Left renal cortex interstitium (tissue), 4 donors: ENCODE results near the gene TENT4A. TPM values are rescaled to one million over a fixed set of nuclear protein-coding genes. Genes with fewer than 3 reads are reported as not detected.

Source experiments
- DNase-seq, 4 donors: peaks; one replicate each; pipeline ENCODE4 v3.0.0-alpha.2; 2013; ENCODE audit warnings: low read depth in 4 of 4, low spot score in 2 of 4, missing footprints in 1 of 4
- polyA plus RNA-seq, 4 donors: library from polyadenylated mRNA; unstranded; fragments of 120-200 nt; gene quantifications; one replicate each; pipeline ENCODE4 v1.2.1, GENCODE V29; 2013; ENCODE audit not compliant: insufficient read length in 4 of 4

Gene TENT4A
- polyA plus RNA-seq, 4 donors: 19.5 to 37.1 (median 29.3) TPM

DNA sequence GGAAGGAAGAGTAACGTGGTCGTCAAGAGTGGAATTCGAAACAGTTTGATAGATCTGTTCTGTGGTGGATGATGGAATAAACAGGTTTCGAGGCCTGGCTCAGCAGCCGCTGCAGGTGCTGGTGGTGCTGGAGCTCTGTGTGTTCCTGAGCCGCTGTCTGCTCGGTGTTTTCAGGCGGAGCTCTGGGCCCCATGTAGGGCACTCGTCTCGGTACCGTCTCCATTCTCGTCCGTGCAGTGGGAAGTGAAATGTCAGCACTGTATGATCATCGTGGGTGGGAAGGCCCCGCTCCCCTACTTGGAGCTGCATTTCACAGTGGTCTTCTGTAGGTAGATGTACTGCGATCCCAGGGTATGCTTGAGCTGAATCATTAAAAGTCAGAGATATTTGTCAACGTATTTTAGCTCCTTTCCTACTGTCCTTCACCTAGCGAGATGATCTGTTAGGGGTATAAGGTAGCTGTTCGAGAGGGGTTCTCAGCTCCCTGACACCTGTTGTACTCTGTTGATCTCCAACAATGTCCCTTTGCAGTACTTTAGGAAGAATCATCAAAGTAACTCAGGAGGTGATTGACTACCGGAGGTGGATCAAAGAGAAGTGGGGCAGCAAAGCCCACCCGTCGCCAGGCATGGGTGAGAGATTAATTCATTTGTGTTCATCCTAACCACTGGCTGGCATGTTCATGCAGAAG lies 35.9 kb downstream of the TENT4A start:
- DNase-seq: no peak

DNA sequence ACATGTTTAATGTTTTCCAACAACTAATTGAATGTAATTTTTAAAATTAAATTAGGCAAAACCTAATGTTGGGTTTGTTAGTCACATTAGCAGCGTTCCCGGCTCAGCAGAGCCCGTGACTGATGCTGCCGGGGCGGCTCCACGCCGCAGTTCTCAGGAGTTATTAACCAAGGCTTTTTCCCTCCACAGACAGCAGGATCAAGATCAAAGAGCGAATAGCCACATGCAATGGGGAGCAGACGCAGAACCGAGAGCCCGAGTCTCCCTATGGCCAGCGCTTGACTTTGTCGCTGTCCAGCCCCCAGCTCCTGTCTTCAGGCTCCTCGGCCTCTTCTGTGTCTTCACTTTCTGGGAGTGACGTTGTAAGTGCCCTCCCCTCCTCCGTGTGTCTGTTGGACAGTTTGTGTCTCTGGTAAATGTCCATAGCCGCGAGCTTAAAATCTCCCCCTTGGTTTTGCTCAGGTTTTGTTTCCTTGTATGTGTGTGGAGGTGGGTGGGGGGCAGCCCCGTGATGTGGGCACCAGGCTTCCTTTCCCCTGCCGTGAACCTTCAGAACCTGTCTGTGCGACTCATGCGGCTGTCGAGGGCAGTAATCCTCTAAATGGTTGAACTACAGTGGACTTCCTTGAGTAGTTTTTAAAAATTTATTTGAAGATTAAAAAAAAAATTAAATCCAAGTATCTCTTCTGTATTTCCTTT lies 37.1 kb downstream of the TENT4A start:
- no peak for DNase-seq

DNA sequence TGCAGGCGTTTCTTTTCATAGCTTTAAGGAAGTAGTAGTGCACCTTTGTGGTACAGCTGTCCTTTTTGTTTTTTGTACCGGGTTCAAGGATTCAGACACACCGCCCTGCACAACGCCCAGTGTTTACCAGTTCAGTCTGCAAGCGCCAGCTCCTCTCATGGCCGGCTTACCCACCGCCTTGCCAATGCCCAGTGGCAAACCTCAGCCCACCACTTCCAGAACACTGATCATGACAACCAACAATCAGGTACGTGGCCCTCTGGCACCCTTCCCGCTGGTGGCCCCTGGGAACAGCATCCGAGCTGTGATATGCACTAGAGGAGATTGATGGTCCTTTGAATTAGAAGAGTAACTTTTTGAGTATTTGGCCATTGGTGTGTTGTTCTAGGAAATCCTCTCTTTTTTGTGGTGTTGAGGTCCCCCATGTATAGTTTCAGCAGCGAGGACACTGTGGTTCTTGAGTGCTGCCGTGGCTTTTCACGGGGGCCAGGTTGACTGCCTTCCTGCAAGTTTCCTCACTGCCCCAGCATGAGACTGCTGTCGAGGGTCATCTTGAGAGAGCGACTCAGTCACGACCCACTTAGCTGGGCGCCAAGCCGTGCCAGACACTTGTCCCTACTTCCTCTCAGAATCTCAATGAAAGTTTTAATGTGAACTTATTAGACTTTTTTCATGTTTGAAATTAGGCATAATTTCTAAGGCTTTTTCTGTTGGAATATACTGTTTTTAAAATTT lies 37.9 kb downstream of the TENT4A start:
- no peak for DNase-seq

DNA sequence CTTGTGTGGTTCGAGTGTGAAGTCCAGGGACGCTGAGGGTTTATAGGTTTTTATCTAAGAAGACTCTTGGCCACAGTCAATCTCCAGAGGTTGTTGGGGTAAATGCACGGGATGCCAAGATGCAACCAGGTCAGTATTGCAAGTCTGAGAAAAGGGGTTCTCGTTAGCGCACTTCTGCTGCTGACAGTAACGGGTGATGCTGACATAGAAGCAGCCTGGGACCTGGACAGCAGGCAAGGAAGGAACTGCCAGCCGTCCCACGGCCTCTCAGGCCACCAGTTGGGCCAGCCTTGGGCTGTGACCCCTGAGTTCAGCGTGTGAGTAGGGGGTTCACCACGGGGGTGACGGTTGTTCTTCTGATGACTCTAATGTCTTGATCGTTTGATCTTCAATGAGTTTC lies 39.0 kb downstream of the TENT4A start:
- DNase-seq: no peak

DNA sequence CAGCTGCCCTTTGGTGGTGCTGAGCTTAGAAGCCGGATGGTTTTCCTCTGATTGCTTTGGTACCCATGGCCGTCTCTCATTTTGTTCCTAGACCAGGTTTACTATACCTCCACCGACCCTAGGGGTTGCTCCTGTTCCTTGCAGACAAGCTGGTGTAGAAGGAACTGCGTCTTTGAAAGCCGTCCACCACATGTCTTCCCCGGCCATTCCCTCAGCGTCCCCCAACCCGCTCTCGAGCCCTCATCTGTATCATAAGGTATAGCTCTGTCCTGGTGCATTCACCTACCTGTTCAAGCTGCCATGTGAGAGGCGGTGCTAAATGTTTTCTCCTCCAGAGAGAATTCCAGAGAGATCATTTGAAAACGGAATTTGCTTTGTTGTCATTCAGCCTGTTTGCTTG lies 39.5 kb downstream of the TENT4A start:
- no peak for DNase-seq

DNA sequence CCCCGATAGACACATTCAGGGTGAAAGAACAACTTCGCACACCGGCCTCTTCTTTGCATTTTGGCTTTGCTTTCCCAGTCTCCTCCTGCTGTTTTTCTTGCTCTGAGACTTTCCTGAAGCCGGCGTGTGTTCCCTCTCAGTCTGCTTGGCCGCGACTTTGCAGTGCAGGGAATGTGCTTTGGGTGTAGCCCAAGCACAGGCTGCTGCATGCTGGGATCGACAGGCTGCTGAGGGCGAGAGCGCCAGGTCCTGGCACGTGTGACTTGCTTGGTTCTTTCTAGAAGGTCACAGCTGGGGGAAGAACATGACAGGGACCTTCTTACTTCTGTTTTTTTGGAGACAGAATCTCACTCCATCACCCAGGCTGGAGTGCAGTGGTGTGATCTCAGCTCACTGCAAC lies 40.6 kb downstream of the TENT4A start:
- DNase-seq: no peak

DNA sequence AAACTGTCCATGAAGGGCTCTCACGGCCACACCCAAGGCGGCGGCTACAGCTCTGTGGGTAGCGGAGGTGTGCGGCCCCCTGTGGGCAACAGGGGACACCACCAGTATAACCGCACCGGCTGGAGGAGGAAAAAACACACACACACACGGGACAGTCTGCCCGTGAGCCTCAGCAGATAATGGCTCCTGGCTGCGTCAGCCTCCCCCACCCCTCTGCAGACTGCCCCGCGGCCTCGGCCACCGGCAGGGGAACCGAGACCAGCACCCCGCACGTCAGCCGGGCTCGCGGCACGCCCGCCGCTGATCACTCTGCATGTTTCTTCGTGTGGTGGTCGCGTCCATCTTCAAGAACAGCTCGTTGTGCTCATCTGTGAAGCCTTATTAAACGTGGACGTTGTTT lies 41.5 kb downstream of the TENT4A start:
- no peak for DNase-seq

DNA sequence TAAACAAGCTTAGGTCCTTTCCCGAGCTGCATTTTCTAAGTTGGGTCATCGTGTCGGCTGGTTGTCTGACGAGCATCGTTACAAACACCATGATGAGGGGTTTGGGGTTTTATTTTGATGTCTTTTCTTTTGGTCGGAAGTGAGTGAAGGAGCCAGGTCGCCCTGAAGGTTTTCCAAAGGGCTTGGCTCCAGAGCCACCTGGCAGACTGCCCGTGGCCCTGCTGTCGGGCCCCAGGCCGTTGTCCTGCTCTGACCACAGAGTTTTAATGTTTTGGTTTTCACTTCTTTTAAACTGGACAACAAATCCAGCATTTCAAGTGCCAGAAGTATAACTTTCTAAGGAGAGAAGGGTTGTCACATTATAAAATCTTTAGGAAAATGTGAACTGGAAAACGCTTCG lies 42.3 kb downstream of the TENT4A start:
- DNase-seq: no peak

DNA sequence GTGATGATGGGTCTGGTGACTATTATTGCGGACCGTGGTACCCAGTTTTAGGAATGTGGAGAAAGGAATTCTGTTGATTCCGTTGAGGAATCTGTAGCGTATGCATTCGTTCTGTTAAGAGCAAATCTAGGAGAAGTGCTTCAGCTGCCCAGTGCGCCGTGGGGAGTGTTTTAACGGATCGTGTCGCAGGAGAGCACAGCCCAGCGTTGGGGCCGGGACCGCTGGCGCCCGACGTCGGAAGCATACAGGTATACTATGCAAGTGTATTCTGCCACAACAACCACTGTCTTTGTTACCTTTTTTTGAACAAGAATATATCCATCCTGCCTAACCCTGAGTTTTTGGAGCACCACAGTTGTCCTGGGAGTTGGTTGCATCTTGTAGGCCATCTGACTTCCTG lies 42.7 kb downstream of the TENT4A start:
- no peak for DNase-seq

DNA sequence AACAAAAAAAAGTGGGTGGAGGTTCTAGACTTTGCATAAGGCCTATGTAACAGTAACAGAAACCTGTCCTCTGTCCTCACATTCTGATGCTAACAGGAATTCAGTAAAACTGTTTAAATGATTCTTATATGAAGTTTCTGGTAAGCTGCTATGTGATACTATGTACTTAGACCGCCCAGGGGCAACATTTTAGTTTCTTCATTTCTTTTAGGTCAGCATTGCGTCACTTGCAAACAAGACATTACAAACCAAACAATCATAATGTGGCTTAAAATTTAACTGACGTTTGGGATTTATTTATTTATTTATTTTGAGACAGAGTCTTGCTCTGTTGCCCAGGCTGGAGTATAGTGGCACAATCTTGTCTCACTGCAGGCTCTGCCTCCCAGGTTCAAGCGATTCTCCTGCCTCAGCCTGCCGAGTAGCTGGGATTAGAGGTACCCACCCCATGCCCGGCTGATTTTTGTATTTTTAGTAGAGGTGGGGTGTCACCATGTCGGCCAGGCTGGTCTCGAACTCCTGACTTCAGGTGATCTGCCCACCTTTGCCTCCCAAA lies 44.3 kb downstream of the TENT4A start:
- no peak for DNase-seq

DNA sequence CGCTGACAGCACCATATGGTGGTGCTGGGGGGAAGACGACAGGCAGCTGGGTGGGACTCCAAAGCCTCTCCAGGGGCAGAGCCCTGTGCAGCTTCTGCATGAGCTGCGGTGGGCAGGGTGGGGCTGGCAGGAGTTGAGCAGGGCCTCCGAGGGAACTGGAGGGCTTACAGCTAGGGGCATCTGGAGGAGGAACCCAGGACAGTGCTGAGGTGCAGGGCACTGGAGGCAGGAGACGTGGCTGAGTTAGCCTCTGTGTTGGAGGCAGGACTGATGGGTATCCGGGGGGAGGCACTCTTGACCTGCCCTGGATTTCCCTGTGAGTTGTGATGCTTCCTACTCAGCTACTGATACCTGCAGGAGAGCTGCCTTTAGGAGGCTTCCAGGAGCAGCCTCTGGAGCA lies 45.0 kb downstream of the TENT4A start:
- DNase-seq: no peak

DNA sequence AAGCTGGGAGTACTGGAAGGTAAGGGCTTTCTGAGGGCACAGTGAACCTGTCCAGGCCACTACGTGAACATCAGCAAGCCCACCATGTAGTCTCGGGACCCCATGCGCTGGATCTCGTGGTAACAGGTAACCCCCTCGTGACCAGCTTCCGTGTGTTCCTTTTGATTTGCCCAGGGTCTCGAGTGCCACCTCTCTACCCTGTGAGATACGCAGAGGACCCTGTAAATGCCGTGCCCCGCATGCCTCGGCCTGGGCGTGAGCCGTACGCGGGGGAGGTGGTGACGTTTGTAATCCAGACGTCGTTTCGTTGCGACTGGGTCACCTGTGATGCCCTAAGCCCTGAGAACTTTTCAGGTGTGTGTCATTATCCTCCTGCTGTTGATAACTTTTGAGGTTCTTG lies 45.5 kb downstream of the TENT4A start:
- DNase-seq: no peak

DNA sequence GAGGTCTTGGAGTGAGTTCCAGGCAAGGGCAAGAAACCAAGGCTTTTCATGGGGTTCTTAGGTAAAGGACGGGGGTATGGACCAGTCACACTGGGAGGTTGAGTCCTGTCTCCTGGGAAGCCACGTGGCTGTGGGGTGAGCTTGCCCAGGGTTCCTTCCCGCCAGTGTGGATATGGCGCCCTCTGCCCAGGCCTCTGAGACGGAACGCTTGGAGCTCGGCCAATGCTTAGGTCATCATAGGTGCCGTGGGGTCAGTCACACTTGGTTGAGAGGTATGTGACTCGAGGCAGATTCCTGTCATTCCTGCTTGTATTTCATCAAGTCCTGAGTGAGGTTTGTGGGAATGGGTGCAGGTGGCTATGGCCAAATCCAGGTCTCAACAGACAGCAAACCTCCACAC lies 46.2 kb downstream of the TENT4A start:
- no peak for DNase-seq

DNA sequence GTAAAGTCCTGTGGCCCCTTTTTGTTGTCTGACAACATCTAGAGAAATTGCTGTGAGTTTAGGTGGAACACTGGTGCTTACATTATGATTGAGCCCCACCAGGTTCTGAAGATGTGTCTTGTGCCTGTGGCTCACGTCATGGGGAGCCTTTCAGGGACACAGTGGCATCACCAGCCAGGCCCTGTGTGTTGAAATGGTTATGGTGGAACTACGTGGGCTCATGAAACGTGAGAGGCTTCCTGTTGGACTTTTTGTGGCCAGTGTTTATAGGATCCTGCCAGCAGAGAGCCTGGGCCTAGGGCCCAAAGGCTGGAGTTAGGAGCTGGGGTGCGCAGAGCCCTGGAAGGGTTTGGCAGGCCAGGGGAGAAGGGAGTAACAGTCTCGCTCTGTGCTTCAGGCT lies 46.8 kb downstream of the TENT4A start:
- DNase-seq: no peak

DNA sequence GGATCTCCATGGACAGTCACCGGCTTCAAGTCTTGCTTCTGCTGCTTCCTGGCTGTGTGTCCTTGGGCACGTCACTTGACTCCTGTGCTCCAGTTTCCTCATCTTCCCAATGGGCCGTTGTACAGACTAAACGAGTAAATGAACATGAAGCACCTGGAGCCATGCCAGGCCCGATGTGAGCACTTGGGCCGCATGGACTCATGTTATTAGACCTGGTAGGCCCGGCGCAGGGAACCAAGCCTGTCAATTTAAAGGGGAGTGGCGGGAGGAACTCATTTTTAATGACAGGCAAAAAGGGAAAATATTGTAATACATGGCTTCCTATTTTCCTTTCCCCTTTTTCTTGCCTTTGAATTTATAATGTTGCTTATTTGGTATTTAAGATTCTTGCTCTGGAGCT lies 47.5 kb downstream of the TENT4A start:
- no peak for DNase-seq

DNA sequence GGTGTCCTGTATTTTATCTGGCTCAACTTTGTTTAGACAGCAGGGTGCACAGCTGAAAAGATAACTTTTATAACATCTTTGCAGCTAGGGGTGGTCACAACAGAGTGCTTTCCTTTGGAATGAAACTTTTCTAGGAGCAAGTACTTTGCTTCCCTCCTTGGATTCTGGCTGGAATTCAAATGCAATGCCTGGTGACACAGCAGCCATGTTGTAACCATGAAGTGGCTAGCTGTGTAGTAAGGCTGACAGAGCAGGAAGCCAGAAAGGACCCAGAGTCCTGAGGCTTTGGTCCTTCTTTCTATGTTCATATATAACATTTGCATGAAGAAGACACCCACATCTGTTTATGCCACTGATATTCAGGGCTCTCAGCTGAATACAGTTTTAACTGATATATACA lies 48.1 kb downstream of the TENT4A start:
- no peak for DNase-seq

DNA sequence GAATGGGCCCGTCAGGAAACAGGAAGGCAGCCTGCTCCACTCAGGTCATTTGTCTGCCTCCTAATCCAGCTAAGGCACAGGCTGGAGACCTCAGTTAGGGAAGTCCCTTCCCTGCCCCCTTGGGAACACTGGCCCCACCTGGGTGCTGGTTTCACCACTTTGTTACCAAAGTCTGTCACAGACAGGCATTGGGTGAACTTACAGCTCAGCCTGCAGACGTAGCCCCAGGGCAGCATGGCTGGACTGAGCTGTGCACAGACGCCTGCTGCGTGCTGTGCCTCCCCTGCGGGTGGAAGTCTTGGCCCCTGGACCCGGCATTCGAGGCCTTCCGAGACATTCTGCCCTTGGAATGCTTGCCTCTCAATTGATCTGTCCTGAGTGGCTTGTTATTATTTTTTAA lies 48.9 kb downstream of the TENT4A start:
- no peak for DNase-seq

DNA sequence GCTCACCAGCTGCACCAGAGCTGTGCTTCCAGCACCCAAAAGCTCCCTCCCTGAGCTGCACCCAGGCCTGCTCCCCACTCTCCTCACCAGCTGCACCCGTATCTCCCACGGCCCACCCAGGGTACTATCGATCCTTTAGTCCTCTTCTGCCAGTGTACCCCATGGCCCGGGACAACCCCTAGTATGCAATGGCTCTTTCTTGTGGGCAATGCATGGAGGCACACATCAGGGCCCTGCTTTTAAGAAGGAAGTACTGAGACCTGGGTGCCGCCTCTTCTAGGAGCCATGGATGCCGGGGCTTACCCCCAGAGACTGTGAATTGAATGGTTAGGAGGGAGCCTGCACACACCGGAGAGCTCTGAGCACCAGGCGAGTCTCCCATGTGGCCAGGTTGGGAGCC lies 49.5 kb downstream of the TENT4A start:
- DNase-seq: no peak

DNA sequence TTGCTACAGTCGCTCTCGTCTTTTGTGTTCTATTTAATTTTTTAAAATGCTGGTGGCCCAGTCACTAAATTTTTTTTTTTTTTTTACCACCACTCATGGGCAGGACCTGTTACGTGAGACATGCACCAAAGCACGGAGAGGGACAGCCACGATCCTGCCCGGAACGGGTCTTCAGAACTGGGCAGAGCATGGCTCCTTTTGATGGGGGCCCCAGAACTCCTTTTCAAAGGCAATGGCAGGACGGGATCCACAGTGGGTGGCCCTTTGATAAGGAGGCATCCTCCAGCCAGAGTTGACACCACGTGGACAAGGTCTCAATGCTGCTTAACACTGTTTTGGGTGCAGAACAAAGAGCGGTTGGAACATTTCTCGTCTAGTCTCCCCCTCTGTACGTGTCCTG lies 50.0 kb downstream of the TENT4A start:
- DNase-seq: no peak

DNA sequence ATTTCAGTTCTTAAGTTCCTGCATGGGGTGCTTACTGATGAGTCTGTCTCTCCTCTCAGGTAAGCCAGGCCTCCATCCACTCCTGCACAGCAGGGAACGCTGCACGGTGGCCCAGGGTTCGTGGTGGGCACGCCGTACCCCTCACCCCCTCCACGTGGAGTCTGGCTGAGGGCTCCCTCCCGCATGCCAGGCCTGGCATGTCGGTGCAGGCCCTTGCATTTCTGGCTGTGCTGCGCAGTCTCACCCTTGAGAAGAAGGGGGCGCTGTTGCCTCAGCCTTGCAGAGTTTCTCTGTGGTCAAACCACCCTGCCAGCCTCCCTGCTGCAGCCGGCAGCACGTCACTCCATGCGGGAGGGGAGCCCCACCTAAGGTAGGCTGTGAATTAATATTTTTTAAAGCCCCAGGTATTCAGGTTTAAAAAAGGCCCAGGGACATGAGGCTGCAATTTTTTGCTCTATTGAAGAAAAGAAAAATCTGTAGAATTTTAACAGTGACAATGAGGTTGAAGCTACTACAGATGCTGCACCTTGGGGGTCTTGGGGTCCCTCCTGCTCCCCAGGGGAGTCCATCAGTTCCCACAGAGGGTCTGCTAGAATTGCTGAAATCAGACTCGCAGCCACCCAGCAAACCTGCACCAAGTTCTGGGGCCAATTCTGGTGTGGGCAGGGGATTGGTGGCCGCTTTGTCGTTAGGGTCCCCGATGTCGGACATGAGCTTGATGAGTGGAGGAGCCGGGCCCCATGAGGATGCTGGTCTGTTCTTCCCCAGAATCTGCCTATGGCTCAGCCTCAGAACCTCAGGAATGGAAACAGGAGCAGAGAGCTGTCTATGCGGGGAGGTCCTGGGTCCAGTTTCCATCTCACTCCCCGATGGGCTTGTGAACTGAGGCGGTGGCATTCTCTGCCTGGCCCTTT lies 52.6 kb downstream of the TENT4A start:
- DNase-seq: no peak
